ENCODE results near the gene AUTS2.

GRCh38 chr7:69957661-69958060, 359.4 kb downstream of the AUTS2 start:
- TF ChIP-seq, protein P1, sequence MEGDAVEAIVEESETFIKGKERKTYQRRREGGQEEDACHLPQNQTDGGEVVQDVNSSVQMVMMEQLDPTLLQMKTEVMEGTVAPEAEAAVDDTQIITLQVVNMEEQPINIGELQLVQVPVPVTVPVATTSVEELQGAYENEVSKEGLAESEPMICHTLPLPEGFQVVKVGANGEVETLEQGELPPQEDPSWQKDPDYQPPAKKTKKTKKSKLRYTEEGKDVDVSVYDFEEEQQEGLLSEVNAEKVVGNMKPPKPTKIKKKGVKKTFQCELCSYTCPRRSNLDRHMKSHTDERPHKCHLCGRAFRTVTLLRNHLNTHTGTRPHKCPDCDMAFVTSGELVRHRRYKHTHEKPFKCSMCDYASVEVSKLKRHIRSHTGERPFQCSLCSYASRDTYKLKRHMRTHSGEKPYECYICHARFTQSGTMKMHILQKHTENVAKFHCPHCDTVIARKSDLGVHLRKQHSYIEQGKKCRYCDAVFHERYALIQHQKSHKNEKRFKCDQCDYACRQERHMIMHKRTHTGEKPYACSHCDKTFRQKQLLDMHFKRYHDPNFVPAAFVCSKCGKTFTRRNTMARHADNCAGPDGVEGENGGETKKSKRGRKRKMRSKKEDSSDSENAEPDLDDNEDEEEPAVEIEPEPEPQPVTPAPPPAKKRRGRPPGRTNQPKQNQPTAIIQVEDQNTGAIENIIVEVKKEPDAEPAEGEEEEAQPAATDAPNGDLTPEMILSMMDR (optimal IDR thresholded peaks at IDR 0.05 in 1 of 3, IDR thresholded peaks at IDR 0.05 in 1 of 3, conservative IDR thresholded peaks at IDR 0.05 in 1 of 3; ENCODE audit: extremely low read depth in 1 of 3, insufficient read depth in 2 of 3, low read length in 3 of 3): no peak
- TF ChIP-seq EZH2 (IDR thresholded peaks at IDR 0.05; ENCODE audit: low read length): no peak
